HUES64 (cell line): ENCODE data around the gene SULT1E1.
"Not testable (repeated sequence)": the region's sequence is repeated elsewhere in the genome, so short reads cannot be mapped to it uniquely, and the experiment has no call there.

Experiments used
- H3K27ac ChIP-seq: 2 replicates; pipeline ENCODE4 v1.7.0; 2013; ENCODE audit warnings: low read depth, low read length, inconsistent platforms
- H3K27me3 ChIP-seq: 2 replicates; pipeline ENCODE4 v1.6.1; 2013; ENCODE audit warnings: mild to moderate bottlenecking, low read length; ENCODE audit not compliant: insufficient read depth
- H3K36me3 ChIP-seq: 2 replicates; pipeline ENCODE4 v1.6.1; 2013; ENCODE audit warnings: mild to moderate bottlenecking, low read length; ENCODE audit not compliant: insufficient read depth
- H3K4me1 ChIP-seq: 2 replicates; pipeline ENCODE4 v1.6.1; 2013; ENCODE audit warnings: mild to moderate bottlenecking, low read length, moderate library complexity; ENCODE audit not compliant: insufficient read depth
- H3K4me3 ChIP-seq: 2 replicates; pipeline ENCODE4 v1.5.1; 2013; ENCODE audit warnings: mild to moderate bottlenecking, low read length, moderate library complexity
- H3K9ac ChIP-seq: 2 replicates; pipeline ENCODE4 v1.6.1; 2013; ENCODE audit warnings: mild to moderate bottlenecking, low read depth, low read length
- H3K9me3 ChIP-seq: 2 replicates; pipeline ENCODE4 v1.6.1; 2013; ENCODE audit warnings: low read depth, low read length; ENCODE audit not compliant: insufficient read depth
- WGBS: fragments of 150-250, 120-280 bp; methylation state at CpG from one replicate; pipeline ENCODE4 v1.1.7; 2013; ENCODE audit warnings: missing lambda C conversion rate; 5-methylcytosine and 5-hydroxymethylcytosine counted together

Gene SULT1E1

DNA sequence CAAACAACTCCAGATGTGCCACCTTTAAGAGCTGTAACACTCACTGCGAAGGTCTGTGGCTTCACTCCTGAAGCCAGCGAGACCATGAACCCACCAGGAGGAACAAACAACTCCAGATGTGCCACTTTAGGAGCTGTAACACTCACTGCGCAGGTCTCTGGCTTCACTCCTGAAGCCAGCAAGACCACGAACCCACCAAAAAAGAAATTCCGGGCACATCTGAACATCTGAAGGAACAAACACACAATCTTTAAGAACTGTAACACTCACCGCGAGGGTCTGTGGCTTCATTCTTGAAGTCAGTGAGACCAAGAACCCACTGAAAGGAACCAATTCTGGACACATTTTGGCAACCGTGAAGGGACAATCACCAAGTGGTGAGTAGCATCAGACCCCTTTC is 34.9 kb downstream of the SULT1E1 start:
- not testable (repeated sequence) for H3K36me3 ChIP-seq, H3K9me3 ChIP-seq, H3K4me1 ChIP-seq, H3K9ac ChIP-seq, H3K27ac ChIP-seq, H3K27me3 ChIP-seq, H3K4me3 ChIP-seq
- WGBS, result 86% methylated on average over 8 of the region's 8 CpGs

DNA sequence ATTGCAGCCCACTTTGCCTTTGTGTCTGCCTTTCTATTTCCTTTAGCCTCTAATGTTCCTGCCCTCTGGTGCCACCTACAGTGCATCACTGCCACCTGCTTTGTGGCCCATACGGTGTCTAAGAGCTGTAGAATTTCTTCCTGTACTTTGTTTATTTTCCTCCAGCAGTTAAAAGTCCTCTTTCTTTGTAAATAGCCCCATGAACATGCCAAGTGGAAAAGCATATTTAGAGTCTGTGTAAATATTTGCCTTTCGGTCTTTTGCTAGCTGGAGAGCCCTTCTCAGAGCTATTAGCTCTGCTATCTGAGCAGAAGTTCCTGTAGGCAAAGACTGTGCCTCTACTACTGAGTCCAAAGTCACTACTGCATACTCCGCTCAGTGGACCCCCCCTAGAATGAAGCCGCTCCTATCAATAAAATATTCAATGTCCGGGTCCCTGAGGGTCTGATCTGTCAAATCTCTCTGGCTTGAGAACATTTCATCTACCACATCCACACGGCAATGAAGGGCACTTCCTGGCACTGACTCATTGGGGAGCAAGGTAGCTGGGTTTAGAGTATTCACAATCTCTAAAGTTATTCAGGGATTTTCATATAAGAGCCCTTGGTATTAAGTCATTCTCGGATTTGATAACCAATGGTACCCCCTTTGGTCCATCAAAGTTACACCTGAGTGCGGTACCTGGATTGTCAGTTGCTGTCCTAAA is 36.3 kb downstream of the SULT1E1 start:
- no peaks in the 10 kb centered on the region for H3K36me3 ChIP-seq
- 81% methylated on average over 8 of the region's 8 CpGs for WGBS
- no peaks in the 10 kb centered on the region for H3K4me1 ChIP-seq
- no peak overlapping the region for H3K4me3 ChIP-seq
- H3K9me3 ChIP-seq, result no peaks in the 10 kb centered on the region
- H3K9ac ChIP-seq, result no peak overlapping the region
- no peaks in the 10 kb centered on the region for H3K27me3 ChIP-seq
- H3K27ac ChIP-seq, result no peak overlapping the region

DNA sequence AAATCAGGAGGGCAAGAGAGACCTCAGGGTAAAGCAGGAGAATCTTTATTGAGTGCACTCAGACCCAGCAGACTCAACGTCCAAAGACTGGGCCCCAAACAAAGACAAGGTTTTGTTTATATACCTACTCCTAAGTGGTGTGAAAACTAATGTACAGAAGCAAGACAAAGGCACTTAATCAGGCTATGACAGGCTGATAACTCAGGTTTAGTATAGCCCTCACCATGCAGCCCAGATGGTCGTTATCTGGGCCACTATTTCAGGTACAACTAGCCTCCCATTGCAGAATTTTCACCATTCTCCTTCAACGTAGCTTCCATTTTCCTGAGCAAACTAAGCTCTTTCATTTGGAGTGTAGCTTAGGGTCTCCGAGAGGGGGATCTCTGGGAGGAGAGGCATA is 36.9 kb downstream of the SULT1E1 start:
- H3K4me1 ChIP-seq, result no peaks in the 10 kb centered on the region
- H3K27me3 ChIP-seq, result no peaks in the 10 kb centered on the region
- H3K27ac ChIP-seq, result no peak overlapping the region
- no peak overlapping the region for H3K9ac ChIP-seq
- no peaks in the 10 kb centered on the region for H3K9me3 ChIP-seq
- 92% methylated on average over 4 of the region's 4 CpGs for WGBS
- no peak overlapping the region for H3K4me3 ChIP-seq
- no peaks in the 10 kb centered on the region for H3K36me3 ChIP-seq

DNA sequence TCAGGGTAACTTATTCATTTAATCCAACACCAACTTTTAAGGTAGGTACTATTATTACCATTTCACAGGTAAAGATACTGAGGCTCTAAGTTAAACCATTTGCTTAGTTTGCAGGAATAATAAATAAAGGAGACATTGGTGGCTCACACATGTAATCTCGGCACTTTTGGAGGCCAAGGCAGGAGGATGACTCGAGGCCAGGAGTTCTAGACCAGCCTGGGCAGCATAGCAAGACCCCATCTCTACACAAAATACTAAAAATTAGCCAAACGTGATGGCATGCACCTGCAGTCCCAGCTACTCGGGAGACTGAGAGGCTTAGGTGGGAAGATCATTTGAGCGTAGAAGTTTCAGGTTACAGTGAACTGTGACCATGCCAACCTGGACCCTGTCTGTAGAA is 37.7 kb downstream of the SULT1E1 start:
- no peaks in the 10 kb centered on the region for H3K36me3 ChIP-seq
- H3K4me1 ChIP-seq, result no peaks in the 10 kb centered on the region
- no peak overlapping the region for H3K27ac ChIP-seq
- H3K27me3 ChIP-seq, result no peaks in the 10 kb centered on the region
- WGBS, result 95% methylated on average over 5 of the region's 5 CpGs
- H3K4me3 ChIP-seq, result no peak overlapping the region
- H3K9ac ChIP-seq, result no peak overlapping the region
- H3K9me3 ChIP-seq, result no peaks in the 10 kb centered on the region

DNA sequence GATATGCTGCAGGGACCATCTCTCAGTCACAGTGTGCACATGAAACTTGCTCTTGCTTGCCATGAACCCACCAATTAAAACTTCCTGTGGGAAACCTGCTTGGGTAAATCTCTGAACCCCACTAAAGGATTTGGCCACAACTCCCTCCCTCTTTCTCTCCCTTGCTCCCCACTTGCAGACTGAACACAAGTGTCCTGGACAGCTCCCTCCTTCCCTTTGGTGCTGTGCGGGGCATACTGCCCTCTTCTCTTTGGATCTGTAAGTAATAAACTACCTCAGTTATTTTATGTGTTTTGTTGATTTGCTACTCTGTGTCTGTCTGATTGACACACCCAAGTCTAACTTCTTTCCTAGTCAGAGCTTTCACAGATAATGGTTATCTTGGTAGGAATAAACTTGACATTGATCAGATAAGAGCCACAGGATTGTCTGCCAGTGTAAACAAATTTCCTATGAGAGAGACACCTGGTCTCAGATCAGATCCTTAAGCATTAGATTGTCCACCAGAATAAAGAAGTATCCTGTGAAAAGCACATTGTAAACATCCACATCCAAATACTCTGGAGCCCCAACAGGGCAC is 41.8 kb downstream of the SULT1E1 start:
- Histone ChIP-seq H3K4me1 (no peaks in the 10 kb centered on the region), H3K9ac (no peak overlapping the region), H3K27ac (no peak overlapping the region), H3K9me3 (no peaks in the 10 kb centered on the region), H3K4me3 (no peak overlapping the region), H3K27me3 (no peaks in the 10 kb centered on the region), H3K36me3 (no peaks in the 10 kb centered on the region)
- WGBS, result no CpG with 5 or more reads among the region's 1 CpG

DNA sequence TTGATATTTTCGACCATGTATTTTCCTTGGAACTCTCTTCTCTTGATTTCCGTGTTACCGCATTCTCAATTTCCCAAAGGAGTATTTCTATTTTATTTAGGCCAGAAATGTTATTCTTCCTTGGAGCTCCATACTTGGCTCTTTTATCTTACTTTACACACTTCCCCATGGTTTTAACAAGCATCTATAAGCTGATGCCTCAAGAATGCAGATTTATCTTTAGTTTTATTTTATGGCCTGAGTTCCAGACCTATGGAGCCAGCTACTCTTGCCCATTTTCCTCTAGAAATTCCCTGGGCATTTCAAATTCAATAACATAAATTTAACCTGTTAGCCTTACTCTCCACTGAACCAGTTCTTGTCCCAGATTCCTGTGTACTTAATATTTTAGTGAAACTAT is 43.7 kb downstream of the SULT1E1 start:
- 100% methylated on average over 2 of the region's 3 CpGs for WGBS
- H3K4me3 ChIP-seq, result no peak overlapping the region
- no peaks in the 10 kb centered on the region for H3K36me3 ChIP-seq
- no peak overlapping the region for H3K9ac ChIP-seq
- H3K4me1 ChIP-seq, result no peaks in the 10 kb centered on the region
- no peak overlapping the region for H3K27ac ChIP-seq
- no peaks in the 10 kb centered on the region for H3K27me3 ChIP-seq
- H3K9me3 ChIP-seq, result no peaks in the 10 kb centered on the region

DNA sequence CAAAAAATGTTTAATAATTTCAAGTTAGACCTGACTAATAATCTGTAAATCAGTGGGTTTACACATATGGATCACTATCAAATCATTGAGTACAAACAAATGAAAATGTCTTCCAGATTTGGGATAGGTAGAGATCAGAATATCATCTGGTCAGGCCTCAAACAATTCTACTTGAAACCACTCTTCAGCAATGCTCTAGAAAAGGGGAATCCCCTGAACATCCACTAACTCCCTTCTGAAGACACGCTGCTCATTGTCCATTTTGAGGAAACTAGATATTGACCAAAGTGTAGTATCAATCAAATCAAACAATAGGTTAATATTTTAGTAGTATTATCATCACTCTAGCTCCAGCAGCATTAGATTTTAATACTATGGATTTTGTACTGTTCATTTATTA is 46.3 kb downstream of the SULT1E1 start:
- no peak overlapping the region for H3K4me3 ChIP-seq
- no peak overlapping the region for H3K9ac ChIP-seq
- 0 out of 2 replicates have a peak, but pooled peaks cover 3% of the 10 kb centered on the region for H3K4me1 ChIP-seq
- H3K9me3 ChIP-seq, result no peaks in the 10 kb centered on the region
- H3K36me3 ChIP-seq, result no peaks in the 10 kb centered on the region
- WGBS, result no CpG with 5 or more reads among the region's 1 CpG
- H3K27ac ChIP-seq, result no peak overlapping the region
- no peaks in the 10 kb centered on the region for H3K27me3 ChIP-seq

DNA sequence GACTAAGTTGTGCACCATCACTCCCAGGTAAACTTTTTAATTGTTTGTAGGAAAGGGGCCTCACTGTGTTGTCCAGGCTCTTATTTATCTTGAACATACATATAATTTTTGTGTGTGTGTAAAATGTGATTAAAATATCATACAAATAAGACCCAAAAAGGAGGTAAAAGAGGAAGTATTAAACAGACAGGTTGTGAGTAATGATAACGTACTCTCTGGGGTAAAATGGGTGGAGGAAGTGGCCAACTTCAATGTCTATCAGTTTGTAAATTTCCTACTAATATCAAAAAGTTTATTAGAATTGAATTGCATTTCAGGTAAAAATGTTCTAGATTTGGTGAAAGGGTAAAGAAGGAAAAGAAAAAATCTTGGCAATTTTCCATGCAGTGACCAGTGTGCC is 48.8 kb downstream of the SULT1E1 start:
- Histone ChIP-seq H3K9me3 (no peaks in the 10 kb centered on the region; the same call in 1 of the 2 replicates), H3K27ac (no peak overlapping the region), H3K4me3 (no peak overlapping the region), H3K27me3 (no peaks in the 10 kb centered on the region), H3K36me3 (no peaks in the 10 kb centered on the region), H3K9ac (no peak overlapping the region), H3K4me1 (0 out of 2 replicates have a peak, but pooled peaks cover 3% of the 10 kb centered on the region)
- no CpG with 5 or more reads among the region's 1 CpG for WGBS

DNA sequence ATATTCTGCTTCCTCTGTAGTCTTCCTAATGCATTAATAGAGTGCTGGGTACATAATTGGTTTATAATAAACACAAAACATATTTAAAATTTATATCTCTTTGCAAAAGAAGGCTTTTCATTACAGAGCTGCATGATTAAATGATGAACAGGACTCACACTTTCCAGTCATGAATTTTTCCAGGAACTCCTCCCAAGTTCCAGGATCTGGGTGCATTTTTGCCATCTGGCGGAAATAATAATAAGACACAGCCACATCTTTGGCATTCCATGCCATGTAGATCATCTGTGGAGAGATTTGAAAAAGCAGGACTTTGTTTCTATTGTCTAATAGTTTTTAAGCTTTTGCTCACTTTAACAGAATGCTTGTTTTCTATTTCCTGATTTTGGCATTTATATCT is 59.3 kb downstream of the SULT1E1 start:
- Histone ChIP-seq H3K27ac (no peak overlapping the region), H3K4me3 (no peak overlapping the region), H3K9me3 (no peaks in the 10 kb centered on the region), H3K36me3 (no peaks in the 10 kb centered on the region), H3K9ac (no peak overlapping the region), H3K27me3 (no peaks in the 10 kb centered on the region), H3K4me1 (no peaks in the 10 kb centered on the region)
- WGBS, result 94% methylated on average over 1 of the region's 1 CpG

DNA sequence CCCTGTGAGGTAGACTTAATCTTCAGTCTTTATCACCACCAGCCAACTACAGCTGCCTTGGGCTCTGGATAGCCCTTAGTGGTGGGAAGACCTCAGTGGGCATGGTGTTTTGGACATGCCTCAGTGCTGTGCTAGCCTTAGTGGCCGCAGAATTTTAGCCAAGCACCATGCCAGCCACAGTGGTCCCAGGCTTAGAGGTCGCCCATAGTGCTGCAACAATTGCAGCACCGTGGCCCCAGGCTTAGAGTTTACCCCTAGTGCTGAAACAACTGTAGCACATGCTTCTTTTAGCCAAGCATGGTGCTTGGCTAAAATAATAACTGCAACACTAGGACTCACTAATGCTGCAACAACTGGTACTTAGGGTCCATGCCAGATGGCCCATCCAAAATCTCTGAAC is 60.6 kb downstream of the SULT1E1 start:
- H3K4me3 ChIP-seq, result no peak overlapping the region
- 90% methylated on average over 3 of the region's 3 CpGs for WGBS

DNA sequence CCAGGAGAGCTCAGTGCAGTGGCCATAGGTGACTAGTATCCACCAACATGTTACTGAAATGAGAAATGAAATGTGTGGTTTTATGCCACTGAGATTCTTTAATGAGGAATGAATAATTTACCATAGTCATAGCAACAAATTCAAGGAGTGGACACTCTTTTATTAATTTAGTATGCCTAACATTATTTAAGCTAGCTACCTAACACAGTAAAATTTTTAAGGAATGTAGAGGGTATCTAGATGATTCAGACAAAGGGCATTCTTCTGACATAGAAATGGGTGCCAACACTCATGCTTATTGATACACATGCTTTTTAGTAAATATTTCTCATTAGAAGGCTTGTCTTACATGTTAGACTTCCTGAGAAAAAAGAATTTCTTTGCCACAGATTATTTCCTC is 66.2 kb downstream of the SULT1E1 start:
- H3K9ac ChIP-seq, result no peak overlapping the region

More for the DNA sequence above, 60.6 kb downstream of the SULT1E1 start:
- H3K36me3 ChIP-seq, result no peaks in the 10 kb centered on the region
- no peaks in the 10 kb centered on the region for H3K4me1 ChIP-seq
- no peaks in the 10 kb centered on the region for H3K9me3 ChIP-seq
- no peaks in the 10 kb centered on the region for H3K27me3 ChIP-seq
- no peak overlapping the region for H3K27ac ChIP-seq
- no peak overlapping the region for H3K9ac ChIP-seq

More for the DNA sequence above, 66.2 kb downstream of the SULT1E1 start:
- Histone ChIP-seq H3K9me3 (no peaks in the 10 kb centered on the region), H3K36me3 (no peaks in the 10 kb centered on the region), H3K27me3 (no peaks in the 10 kb centered on the region), H3K27ac (no peak overlapping the region), H3K4me3 (no peak overlapping the region), H3K4me1 (no peaks in the 10 kb centered on the region)
